Mucosa of rectum (tissue), 2 donors: ENCODE data around the gene STOX2.

Source experiments
- H3K27ac ChIP-seq, 2 donors: one replicate each; pipeline ENCODE4 v1.7.0; 2013; ENCODE audit warnings: inconsistent platforms in 2 of 2, low read depth in 2 of 2, low read length in 2 of 2
- H3K27me3 ChIP-seq, 2 donors: one replicate each; pipeline ENCODE4 v1.7.0; 2013; ENCODE audit warnings: low read length in 2 of 2; ENCODE audit not compliant: control insufficient read depth in 2 of 2, insufficient read depth in 2 of 2
- H3K36me3 ChIP-seq, 2 donors: one replicate each; pipeline ENCODE4 v1.7.0; 2013; ENCODE audit warnings: low read length in 2 of 2; ENCODE audit not compliant: control insufficient read depth in 2 of 2, insufficient read depth in 2 of 2
- H3K4me1 ChIP-seq, 2 donors: one replicate each; pipeline ENCODE4 v1.7.0; 2013; ENCODE audit warnings: low read length in 2 of 2, mild to moderate bottlenecking in 1 of 2; ENCODE audit not compliant: control insufficient read depth in 2 of 2, insufficient read depth in 2 of 2
- H3K4me3 ChIP-seq, 2 donors: one replicate each; pipeline ENCODE4 v1.7.0; 2013; ENCODE audit warnings: low read length in 2 of 2
- H3K9ac ChIP-seq, 2 donors: one replicate each; pipeline ENCODE4 v1.7.0; 2013; ENCODE audit warnings: low read length in 2 of 2, low read depth in 1 of 2, mild to moderate bottlenecking in 1 of 2
- H3K9me3 ChIP-seq, 2 donors: one replicate each; pipeline ENCODE4 v1.7.0; 2013; ENCODE audit warnings: low read length in 2 of 2; ENCODE audit not compliant: control insufficient read depth in 2 of 2
- donor health status: healthy.
- donor health status: Normal muscosa, but diverticular disease.

STOX2 gene

GRCh38 chr4:183909801-183910200 is 4.7 kb downstream of the STOX2 start:
- Histone ChIP-seq H3K9me3 (no peaks in the 10 kb centered on the region), H3K4me1 (peaks cover 4 to 8% of the 10 kb centered on the region in 2 donors), H3K36me3 (no peaks in the 10 kb centered on the region), H3K4me3 (no peak overlapping the region), H3K27me3 (peaks cover 5 to 23% of the 10 kb centered on the region in 2 donors), H3K27ac (no peak overlapping the region), H3K9ac (no peak overlapping the region)

GRCh38 chr4:183912585-183912984 is 7.5 kb downstream of the STOX2 start:
- no peak overlapping the region for H3K27ac ChIP-seq
- H3K9me3 ChIP-seq = no peaks in the 10 kb centered on the region
- no peaks in the 10 kb centered on the region for H3K36me3 ChIP-seq
- no peak overlapping the region for H3K9ac ChIP-seq
- H3K4me3 ChIP-seq = no peak overlapping the region
- no peaks in the 10 kb centered on the region for H3K4me1 ChIP-seq
- peaks cover 0 to under 1% of the 10 kb centered on the region in 2 donors for H3K27me3 ChIP-seq

GRCh38 chr4:183915976-183916375 is 10.9 kb downstream of the STOX2 start:
- no peaks in the 10 kb centered on the region for H3K9me3 ChIP-seq

GRCh38 chr4:183918696-183919095 is 13.6 kb downstream of the STOX2 start:
- Histone ChIP-seq H3K4me1 (no peaks in the 10 kb centered on the region), H3K4me3 (no peak overlapping the region), H3K36me3 (no peaks in the 10 kb centered on the region), H3K9me3 (no peaks in the 10 kb centered on the region), H3K27ac (no peak overlapping the region), H3K9ac (no peak overlapping the region), H3K27me3 (no peaks in the 10 kb centered on the region)

More at GRCh38 chr4:183915976-183916375, 10.9 kb downstream of the STOX2 start:
- Histone ChIP-seq H3K27me3 (no peaks in the 10 kb centered on the region), H3K27ac (no peak overlapping the region), H3K36me3 (no peaks in the 10 kb centered on the region), H3K9ac (no peak overlapping the region), H3K4me1 (no peaks in the 10 kb centered on the region), H3K4me3 (no peak overlapping the region)

- H3K9ac ChIP-seq = no peak overlapping the region
- no peaks in the 10 kb centered on the region for H3K27me3 ChIP-seq
- H3K36me3 ChIP-seq = no peaks in the 10 kb centered on the region
- no peaks in the 10 kb centered on the region for H3K9me3 ChIP-seq
- no peak overlapping the region for H3K27ac ChIP-seq
- H3K4me1 ChIP-seq = no peaks in the 10 kb centered on the region
- H3K4me3 ChIP-seq = no peak overlapping the region
Measured at GRCh38 chr4:183919141-183919540, 14.0 kb downstream of the STOX2 start.

- no peaks in the 10 kb centered on the region for H3K36me3 ChIP-seq
- H3K4me3 ChIP-seq = no peak overlapping the region
- no peak overlapping the region for H3K27ac ChIP-seq
- no peaks in the 10 kb centered on the region for H3K27me3 ChIP-seq
- H3K9ac ChIP-seq = no peak overlapping the region
- H3K4me1 ChIP-seq = no peaks in the 10 kb centered on the region
- H3K9me3 ChIP-seq = no peaks in the 10 kb centered on the region
Measured at GRCh38 chr4:183920512-183920911, 15.4 kb downstream of the STOX2 start.

- no peaks in the 10 kb centered on the region for H3K27me3 ChIP-seq
- no peaks in the 10 kb centered on the region for H3K36me3 ChIP-seq
- H3K4me1 ChIP-seq = no peaks in the 10 kb centered on the region
- H3K27ac ChIP-seq = no peak overlapping the region
- no peaks in the 10 kb centered on the region for H3K9me3 ChIP-seq
- no peak overlapping the region for H3K9ac ChIP-seq
- no peak overlapping the region for H3K4me3 ChIP-seq
Measured at GRCh38 chr4:183921335-183921734, 16.2 kb downstream of the STOX2 start.

GRCh38 chr4:183924362-183925044 is 19.4 kb downstream of the STOX2 start:
- no peaks in the 10 kb centered on the region for H3K27me3 ChIP-seq
- H3K4me1 ChIP-seq = no peaks in the 10 kb centered on the region
- H3K27ac ChIP-seq = no peak overlapping the region
- no peak overlapping the region for H3K9ac ChIP-seq
- H3K4me3 ChIP-seq = no peak overlapping the region
- no peaks in the 10 kb centered on the region for H3K36me3 ChIP-seq
- no peaks in the 10 kb centered on the region for H3K9me3 ChIP-seq

GRCh38 chr4:183926950-183927349 is 21.8 kb downstream of the STOX2 start:
- Histone ChIP-seq H3K4me1 (no peaks in the 10 kb centered on the region), H3K27ac (no peak overlapping the region), H3K4me3 (no peak overlapping the region), H3K9ac (no peak overlapping the region), H3K9me3 (no peaks in the 10 kb centered on the region), H3K27me3 (no peaks in the 10 kb centered on the region), H3K36me3 (no peaks in the 10 kb centered on the region)

- Histone ChIP-seq H3K27ac (no peak overlapping the region), H3K9ac (no peak overlapping the region), H3K4me3 (no peak overlapping the region), H3K4me1 (no peaks in the 10 kb centered on the region), H3K36me3 (no peaks in the 10 kb centered on the region), H3K27me3 (no peaks in the 10 kb centered on the region), H3K9me3 (no peaks in the 10 kb centered on the region)
Measured at GRCh38 chr4:183932576-183932975, 27.5 kb downstream of the STOX2 start.
